ENCODE results near the gene SLC25A25. TPM values are rescaled to one million over a fixed set of nuclear protein-coding genes. Genes with fewer than 3 reads are reported as not detected.
A peak's percentile ranks its signal among the peaks of the same experiment; 100 is the strongest.

The SLC25A25 gene
- total and polyA plus RNA-seq, 2 experiments from 2014 or later, result 8.2 to 20.2 TPM

GRCh38 chr9:128136816-128137793, 69.1 kb downstream of the SLC25A25 start:
- Histone ChIP-seq H3F3A (ENCODE audit: insufficient read depth) (no peaks in the 10 kb centered on the region), H3K9me2 (ENCODE audit: insufficient read depth) (no peaks in the 10 kb centered on the region), H3K4me3 (no peak overlapping the region), H3K4me2 (ENCODE audit: unreplicated experiment) (no peak overlapping the region), H3K79me2 (ENCODE audit: insufficient read depth) (no peaks in the 10 kb centered on the region), H3K9ac (no peak overlapping the region), H3K9me3 (ENCODE audit: low read depth) (no peaks in the 10 kb centered on the region), H3K27me3 (replicated peaks; ENCODE audit: insufficient read depth) (no peaks in the 10 kb centered on the region), H3K4me1 (ENCODE audit: insufficient read depth) (no peaks in the 10 kb centered on the region), H3K27ac (no peak overlapping the region), H2AFZ (no peak overlapping the region), H3K36me3 (ENCODE audit: low read depth) (no peaks in the 10 kb centered on the region), H4K20me1 (ENCODE audit: insufficient read depth) (no peaks in the 10 kb centered on the region)
- WGBS, 2 experiments (ENCODE audit: low coverage in 1 of 2, low lambda C conversion rate in 2 of 2, missing lambda C conversion rate in 2 of 2), result 75 to 76% methylated on average over 18 of the region's 18 CpGs
- TF ChIP-seq EZH2phosphoT487 (IDR thresholded peaks at IDR 0.05; ENCODE audit: insufficient read depth, low read depth) (no peak), EZH2 (IDR thresholded peaks at IDR 0.05; ENCODE audit: insufficient read depth, poor library complexity, severe bottlenecking) (no peak)
- in situ Hi-C loops (cut with MboI), result no loop called here
- DNase-seq, result peak; percentile 53

- H3K79me2 ChIP-seq (ENCODE audit: insufficient read depth), result no peaks in the 10 kb centered on the region
- no peak overlapping the region for H3K4me3 ChIP-seq
- no peak overlapping the region for H2AFZ ChIP-seq
- TF ChIP-seq EZH2phosphoT487 (IDR thresholded peaks at IDR 0.05; ENCODE audit: insufficient read depth, low read depth) (no peak), EZH2 (IDR thresholded peaks at IDR 0.05; ENCODE audit: insufficient read depth, poor library complexity, severe bottlenecking) (no peak)
- no peaks in the 10 kb centered on the region for H3K9me3 ChIP-seq (ENCODE audit: low read depth)
- no peak overlapping the region for H3K4me2 ChIP-seq (ENCODE audit: unreplicated experiment)
- H3K36me3 ChIP-seq (ENCODE audit: low read depth), result no peaks in the 10 kb centered on the region
- no peaks in the 10 kb centered on the region for H3K9me2 ChIP-seq (ENCODE audit: insufficient read depth)
- H3K9ac ChIP-seq, result no peak overlapping the region
- no peaks in the 10 kb centered on the region for H4K20me1 ChIP-seq (ENCODE audit: insufficient read depth)
- H3F3A ChIP-seq (ENCODE audit: insufficient read depth), result no peaks in the 10 kb centered on the region
- H3K27ac ChIP-seq, result no peak overlapping the region
- in situ Hi-C loops (cut with MboI), result no loop called here
- H3K27me3 ChIP-seq (replicated peaks; ENCODE audit: insufficient read depth), result no peaks in the 10 kb centered on the region
- WGBS, 2 experiments (ENCODE audit: low coverage in 1 of 2, low lambda C conversion rate in 2 of 2, missing lambda C conversion rate in 2 of 2), result 60 to 67% methylated on average over 3 of the region's 3 CpGs
- H3K4me1 ChIP-seq (ENCODE audit: insufficient read depth), result no peaks in the 10 kb centered on the region
- DNase-seq, result no peak
Observed at GRCh38 chr9:128138001-128138400, 70.0 kb downstream of the SLC25A25 start.

- Histone ChIP-seq H3K9me3 (ENCODE audit: low read depth) (no peaks in the 10 kb centered on the region), H3K27me3 (replicated peaks; ENCODE audit: insufficient read depth) (no peaks in the 10 kb centered on the region), H3K9me2 (ENCODE audit: insufficient read depth) (no peaks in the 10 kb centered on the region), H4K20me1 (ENCODE audit: insufficient read depth) (no peaks in the 10 kb centered on the region), H3K36me3 (ENCODE audit: low read depth) (no peaks in the 10 kb centered on the region), H3K4me3 (no peak overlapping the region), H3K27ac (no peak overlapping the region), H3K79me2 (ENCODE audit: insufficient read depth) (no peaks in the 10 kb centered on the region), H2AFZ (no peak overlapping the region), H3K4me1 (ENCODE audit: insufficient read depth) (0 out of 2 replicates have a peak, but pooled peaks cover 3% of the 10 kb centered on the region), H3F3A (ENCODE audit: insufficient read depth) (no peaks in the 10 kb centered on the region), H3K9ac (no peak overlapping the region), H3K4me2 (ENCODE audit: unreplicated experiment) (no peak overlapping the region)
- in situ Hi-C loops (cut with MboI), result no loop called here
- TF ChIP-seq EZH2 (IDR thresholded peaks at IDR 0.05; ENCODE audit: insufficient read depth, poor library complexity, severe bottlenecking), result no peak
- TF ChIP-seq EZH2phosphoT487 (IDR thresholded peaks at IDR 0.05; ENCODE audit: insufficient read depth, low read depth), result no peak
- no peak for DNase-seq
- WGBS, 2 experiments (ENCODE audit: low coverage in 1 of 2, low lambda C conversion rate in 2 of 2, missing lambda C conversion rate in 2 of 2), result 12 to 59% methylated on average over 1 to 7 of the region's 16 CpGs
Observed at GRCh38 chr9:128139621-128140020, 71.6 kb downstream of the SLC25A25 start.

- Histone ChIP-seq H3K9me3 (ENCODE audit: low read depth) (no peaks in the 10 kb centered on the region), H3K4me3 (no peak overlapping the region), H3K27me3 (replicated peaks; ENCODE audit: insufficient read depth) (no peaks in the 10 kb centered on the region), H3K9ac (no peak overlapping the region), H3F3A (ENCODE audit: insufficient read depth) (no peaks in the 10 kb centered on the region), H3K36me3 (ENCODE audit: low read depth) (no peaks in the 10 kb centered on the region), H3K27ac (no peak overlapping the region), H2AFZ (no peak overlapping the region), H4K20me1 (ENCODE audit: insufficient read depth) (no peaks in the 10 kb centered on the region), H3K4me1 (ENCODE audit: insufficient read depth) (0 out of 2 replicates have a peak, but pooled peaks cover 3% of the 10 kb centered on the region), H3K79me2 (ENCODE audit: insufficient read depth) (no peaks in the 10 kb centered on the region), H3K9me2 (ENCODE audit: insufficient read depth) (no peaks in the 10 kb centered on the region), H3K4me2 (ENCODE audit: unreplicated experiment) (no peak overlapping the region)
- in situ Hi-C loops (cut with MboI), result no loop called here
- WGBS, 2 experiments (ENCODE audit: low coverage in 1 of 2, low lambda C conversion rate in 2 of 2, missing lambda C conversion rate in 2 of 2), result 88 to 90% methylated on average over 3 of the region's 3 CpGs
- TF ChIP-seq EZH2phosphoT487 (IDR thresholded peaks at IDR 0.05; ENCODE audit: insufficient read depth, low read depth) (no peak), EZH2 (IDR thresholded peaks at IDR 0.05; ENCODE audit: insufficient read depth, poor library complexity, severe bottlenecking) (no peak)
- no peak for DNase-seq
Observed at GRCh38 chr9:128141604-128142003, 73.6 kb downstream of the SLC25A25 start.
